GM21786 (cell line): ENCODE measurements around the gene FFAR1.

Source experiments
- ATAC-seq: cut with Tn5 transposase; IDR thresholded peaks from one replicate; pipeline ENCODE4 v1.9.1; 2021; ENCODE audit not compliant: unreplicated experiment

FFAR1 gene

GRCh38 chr19:35314858-35315470 is 32.7 kb upstream of the FFAR1 start:
- ATAC-seq = no peak

GRCh38 chr19:35315883-35316282 is 31.8 kb upstream of the FFAR1 start:
- no peak for ATAC-seq

GRCh38 chr19:35316560-35316959 is 31.1 kb upstream of the FFAR1 start:
- no peak for ATAC-seq

- ATAC-seq = no peak
These were observed 30.1 kb upstream of the FFAR1 start for GRCh38 chr19:35317464-35318043.

- no peak for ATAC-seq
These were observed 28.8 kb upstream of the FFAR1 start for GRCh38 chr19:35318679-35319448.

- ATAC-seq = no peak
These were observed 27.5 kb upstream of the FFAR1 start for GRCh38 chr19:35320065-35320713.

- ATAC-seq = no peak
These were observed 26.4 kb upstream of the FFAR1 start for GRCh38 chr19:35321291-35321690.

GRCh38 chr19:35322014-35322413 is 25.7 kb upstream of the FFAR1 start:
- no peak for ATAC-seq

GRCh38 chr19:35327642-35328041 is 20.1 kb upstream of the FFAR1 start:
- ATAC-seq = no peak

- ATAC-seq = no peak
These were observed 18.8 kb upstream of the FFAR1 start, which contains the start of gene CD22 for GRCh38 chr19:35328851-35329285. Gene CD22, plus strand, starts transcription at chr19:35329187. Its CDS starts 2,854 bp downstream, at chr19:35332041.

- ATAC-seq = no peak
These were observed 18.4 kb upstream of the FFAR1 start for GRCh38 chr19:35329323-35329722.

- peak; percentile 37 for ATAC-seq
These were observed 17.2 kb upstream of the FFAR1 start for GRCh38 chr19:35330475-35330874.

- no peak for ATAC-seq
These were observed 16.0 kb upstream of the FFAR1 start for GRCh38 chr19:35331551-35332214.

GRCh38 chr19:35332817-35333216 is 14.9 kb upstream of the FFAR1 start:
- no peak for ATAC-seq

- ATAC-seq = no peak
These were observed 13.5 kb upstream of the FFAR1 start for GRCh38 chr19:35334144-35334753.

- ATAC-seq = no peak
These were observed 11.3 kb upstream of the FFAR1 start for GRCh38 chr19:35336166-35336955.

- no peak for ATAC-seq
These were observed 10.4 kb upstream of the FFAR1 start for GRCh38 chr19:35337097-35337983.

- no peak for ATAC-seq
These were observed 9.8 kb upstream of the FFAR1 start for GRCh38 chr19:35337984-35338296.

GRCh38 chr19:35340431-35340830 is 7.3 kb upstream of the FFAR1 start:
- ATAC-seq = no peak
